ENCODE data around the gene BCAR1. TPM values are rescaled to one million over a fixed set of nuclear protein-coding genes. Genes with fewer than 3 reads are reported as not detected.
"Not testable (repeated sequence)": the region's sequence is repeated elsewhere in the genome, so short reads cannot be mapped to it uniquely, and the experiment has no call there.

The BCAR1 gene
- polyA plus RNA-seq (ENCODE audit: insufficient read length in 3 of 3) = 10 to 100 TPM; 37.1 to 44.2 (median 37.2) TPM

DNA sequence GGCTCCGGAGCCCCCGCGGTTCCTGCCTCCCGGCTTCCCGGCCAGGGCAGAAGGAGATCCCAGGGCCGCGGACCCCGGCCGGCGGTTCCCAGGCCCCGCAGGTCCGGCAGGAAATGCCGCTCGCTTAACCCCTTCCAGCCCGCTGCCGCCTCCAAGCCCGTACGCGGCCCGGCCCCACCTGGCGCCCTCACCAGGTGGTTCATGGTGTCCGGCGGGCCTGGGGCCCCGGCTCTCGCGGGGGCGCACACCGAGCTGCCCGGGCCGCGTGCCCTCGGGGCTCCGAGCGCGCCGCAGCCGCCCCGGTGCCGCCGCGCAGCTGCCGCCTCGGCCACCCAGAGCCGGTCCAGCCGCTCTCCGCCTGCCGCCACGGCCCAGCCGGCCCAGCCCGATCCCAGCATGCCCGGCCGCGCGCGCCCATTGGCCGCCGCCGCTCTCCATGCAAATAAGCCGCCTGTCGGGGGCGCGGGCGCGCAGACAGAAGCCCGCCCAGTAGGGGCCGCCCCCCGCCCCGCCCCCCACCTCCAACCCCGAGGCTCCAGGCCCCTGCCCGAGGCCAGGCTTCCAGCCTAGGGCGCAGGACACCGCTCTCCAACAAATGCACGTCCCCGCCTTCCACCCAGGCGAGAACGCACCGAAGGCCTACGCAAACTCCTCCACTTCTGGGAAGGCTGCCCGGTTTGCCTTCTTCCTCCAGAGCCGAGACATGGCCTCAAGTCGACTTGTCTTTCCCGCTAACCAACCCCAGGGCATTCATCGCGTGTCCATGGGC is at the start of gene BCAR1:
Gene BCAR1 (minus strand): TSS at position 345 of the 769 bp plus-strand sequence. CDS start 142 bp downstream, at position 203.
- DNase-seq (ENCODE audit: low read depth in 3 of 3, low spot score in 2 of 3) = peak in 1 of 3 donors; percentile 77

- no peak for DNase-seq (ENCODE audit: low read depth in 3 of 3, low spot score in 2 of 3)
Observed at GRCh38 chr16:75298267-75298666, 46.8 kb upstream of the BCAR1 start.

DNA sequence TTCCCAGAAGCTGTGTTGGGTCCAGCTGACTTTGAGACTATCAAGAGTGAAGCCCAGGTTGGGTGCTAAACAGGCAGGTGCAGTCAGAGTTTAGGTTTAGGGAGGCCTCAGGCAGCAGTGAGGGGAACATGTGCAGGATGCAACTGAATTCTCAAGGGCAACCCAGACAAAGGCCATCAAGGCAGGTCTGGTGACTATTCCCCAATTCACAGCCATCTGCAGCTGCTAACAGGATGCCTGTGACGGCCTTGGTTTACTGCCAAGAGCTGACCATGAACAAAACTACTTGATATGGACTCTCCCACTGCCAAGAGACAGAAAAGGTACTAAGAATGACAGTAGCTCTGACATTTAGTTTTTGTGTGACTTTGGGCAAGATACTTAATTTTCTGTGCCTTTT is 45.2 kb upstream of the BCAR1 start:
- DNase-seq (ENCODE audit: low read depth in 3 of 3, low spot score in 2 of 3) = no peak

DNA sequence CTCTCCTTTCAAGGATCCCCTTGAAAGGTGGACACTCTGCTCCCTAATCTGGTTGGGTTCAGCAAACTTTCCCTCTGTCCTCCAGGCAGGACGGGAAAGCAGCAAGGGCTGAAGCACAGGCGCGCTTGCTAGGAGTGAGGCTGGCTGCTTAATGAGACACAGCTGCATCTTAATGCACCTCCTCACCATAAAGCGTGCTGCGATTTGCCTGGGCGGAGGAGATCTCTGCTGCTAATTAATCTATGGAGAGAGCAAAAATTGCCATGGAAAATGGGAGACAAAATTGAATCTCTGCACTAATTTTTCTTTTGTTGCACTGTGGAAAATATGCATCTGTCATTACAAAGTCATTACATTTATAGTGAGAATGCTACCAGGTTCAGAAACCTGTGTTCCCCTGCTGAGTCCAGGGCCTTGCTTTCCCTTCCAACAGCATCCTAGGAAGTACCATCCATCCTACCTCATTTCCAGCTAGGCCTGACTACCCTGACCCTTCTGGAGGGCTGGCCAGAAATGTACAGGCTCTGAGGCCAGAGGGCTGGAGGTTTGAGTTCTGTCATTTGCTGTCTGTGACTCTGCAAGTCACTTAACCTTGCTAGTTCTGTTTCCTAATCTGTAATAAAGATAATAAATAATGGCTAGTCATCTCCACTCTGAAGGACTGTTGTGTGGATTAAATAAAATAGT is 43.5 kb upstream of the BCAR1 start:
- DNase-seq (ENCODE audit: low read depth in 3 of 3, low spot score in 2 of 3) = no peak

DNA sequence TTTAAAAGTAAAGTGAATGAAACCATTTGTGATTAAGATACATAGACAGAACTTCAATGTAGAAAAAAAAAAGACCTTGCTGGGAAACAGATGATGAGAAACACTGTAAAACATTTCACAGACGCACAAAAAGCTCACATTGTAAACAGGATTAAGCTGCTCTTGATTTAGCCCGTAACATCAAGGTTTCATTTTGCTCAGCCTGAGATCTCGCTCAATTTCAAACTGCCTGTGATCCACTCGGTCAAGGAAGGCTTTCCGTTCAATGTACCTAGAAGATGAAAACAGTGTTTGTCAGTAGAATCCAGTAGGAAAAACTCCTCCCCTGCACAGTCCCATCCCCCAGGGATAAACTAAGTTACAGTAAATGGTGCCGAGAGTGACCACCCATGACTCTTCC is 42.3 kb upstream of the BCAR1 start:
- no peak for DNase-seq (ENCODE audit: low read depth in 3 of 3, low spot score in 2 of 3)

DNA sequence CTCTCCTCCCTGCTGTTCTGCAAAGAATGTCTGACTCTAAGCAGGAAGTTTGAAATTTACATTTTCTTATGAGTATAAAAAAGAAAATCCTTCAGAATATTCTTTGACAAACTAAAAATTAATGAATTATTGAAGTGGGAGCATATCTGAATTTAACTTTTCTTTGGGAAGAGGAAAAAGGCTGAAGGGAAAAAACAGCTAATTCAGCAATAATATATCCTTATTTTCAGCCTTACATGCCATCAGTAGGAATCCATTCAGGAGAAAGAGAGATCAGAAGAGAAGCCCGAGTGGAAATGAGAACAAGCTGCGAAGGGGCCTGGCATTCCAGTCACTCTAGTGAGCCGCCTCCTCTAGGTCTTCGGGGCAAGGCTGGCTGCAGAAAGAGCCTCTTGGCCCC is 41.7 kb upstream of the BCAR1 start:
- no peak for DNase-seq (ENCODE audit: low read depth in 3 of 3, low spot score in 2 of 3)

GRCh38 chr16:75292691-75293090 is 41.3 kb upstream of the BCAR1 start:
- DNase-seq (ENCODE audit: low read depth in 3 of 3, low spot score in 2 of 3) = no peak

- DNase-seq (ENCODE audit: low read depth in 3 of 3, low spot score in 2 of 3) = no peak
Observed at GRCh38 chr16:75289189-75289588, 37.8 kb upstream of the BCAR1 start.

DNA sequence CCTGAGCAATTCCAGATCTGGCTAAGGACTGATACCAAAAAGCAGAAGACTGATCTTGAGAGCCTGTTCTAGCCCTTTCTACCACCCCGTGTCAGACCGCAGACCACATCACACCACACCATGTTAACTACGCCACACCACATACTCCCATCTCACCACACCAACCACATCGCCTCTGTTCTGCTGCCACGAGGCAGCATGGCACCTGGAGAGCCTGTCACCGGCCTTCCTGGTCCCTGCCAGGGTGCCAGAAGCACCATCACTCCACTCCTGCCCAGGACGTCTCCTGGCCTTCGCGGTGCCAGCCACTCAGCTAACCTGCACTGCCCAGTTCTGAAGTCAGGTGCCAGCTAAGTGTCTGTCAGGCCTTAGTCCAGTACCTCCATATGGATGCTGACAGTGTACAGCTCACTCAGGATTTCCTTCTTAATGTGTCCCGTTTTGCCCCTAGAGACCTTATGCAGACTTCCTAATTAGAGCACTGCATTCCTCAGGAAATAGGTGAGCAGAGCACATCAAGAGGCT is 37.2 kb upstream of the BCAR1 start:
- DNase-seq (ENCODE audit: low read depth in 3 of 3, low spot score in 2 of 3) = no peak

GRCh38 chr16:75288181-75288580 is 36.8 kb upstream of the BCAR1 start:
- no peak for DNase-seq (ENCODE audit: low read depth in 3 of 3, low spot score in 2 of 3)

DNA sequence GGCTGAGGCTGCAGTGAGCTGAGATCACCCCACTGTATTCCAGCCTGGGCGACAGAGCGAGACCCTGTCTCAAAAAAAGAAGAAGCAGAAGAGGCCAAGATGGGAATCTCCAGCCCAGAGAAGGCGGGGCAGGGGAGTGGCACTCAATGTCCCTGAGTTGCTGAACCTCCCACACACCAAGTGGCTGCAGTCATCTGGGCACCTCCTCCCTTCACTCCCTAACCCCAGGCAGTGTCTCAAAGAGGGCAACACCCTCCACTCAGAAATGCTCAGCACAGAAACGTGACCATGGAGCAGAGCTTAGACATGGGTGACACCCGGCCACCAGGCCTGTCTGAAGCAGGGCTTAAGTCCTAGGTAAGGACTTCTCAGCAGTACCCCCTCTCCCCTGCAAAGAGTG is 36.3 kb upstream of the BCAR1 start:
- DNase-seq (ENCODE audit: low read depth in 3 of 3, low spot score in 2 of 3) = no peak

DNA sequence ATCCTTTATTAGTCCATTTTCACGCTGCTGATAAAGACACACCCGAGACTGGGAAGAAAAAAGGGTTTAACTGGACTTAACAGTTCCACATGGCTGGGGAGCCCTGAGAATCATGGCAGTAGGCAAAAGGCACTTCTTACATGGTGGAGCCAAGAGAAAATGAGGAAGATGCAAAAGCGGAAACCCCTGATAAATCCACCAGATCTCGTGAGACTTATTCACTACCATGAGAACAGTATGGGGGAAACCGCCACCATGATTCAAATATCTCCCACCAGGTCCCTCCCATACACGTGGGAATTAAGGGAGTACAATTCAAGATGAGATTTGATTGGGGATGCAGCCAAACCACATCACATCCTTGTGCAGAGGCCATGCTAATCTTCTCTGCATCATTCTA is 35.0 kb upstream of the BCAR1 start:
- no peak for DNase-seq (ENCODE audit: low read depth in 3 of 3, low spot score in 2 of 3)

- DNase-seq (ENCODE audit: low read depth in 3 of 3, low spot score in 2 of 3) = no peak
Observed at GRCh38 chr16:75282466-75283281, 31.2 kb upstream of the BCAR1 start.

DNA sequence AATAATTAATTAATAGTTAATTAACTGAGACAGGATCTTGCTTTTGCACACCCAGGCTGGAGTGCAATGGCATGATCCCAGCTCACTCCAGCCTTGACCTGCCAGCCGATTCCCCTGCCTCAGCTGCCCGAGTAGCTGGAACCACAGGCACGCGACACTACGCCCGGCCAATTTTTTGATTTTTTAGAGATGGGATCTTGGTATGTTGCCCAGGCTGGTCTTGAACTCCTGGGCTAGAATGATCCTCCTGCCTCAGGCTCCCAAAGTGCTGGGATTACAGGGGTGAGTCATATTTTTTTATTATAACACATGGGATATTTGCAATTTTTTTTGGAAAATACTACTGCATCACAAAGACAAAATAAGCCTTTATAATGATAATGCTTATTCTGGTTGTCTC is 30.4 kb upstream of the BCAR1 start:
- DNase-seq (ENCODE audit: low read depth in 3 of 3, low spot score in 2 of 3) = no peak

DNA sequence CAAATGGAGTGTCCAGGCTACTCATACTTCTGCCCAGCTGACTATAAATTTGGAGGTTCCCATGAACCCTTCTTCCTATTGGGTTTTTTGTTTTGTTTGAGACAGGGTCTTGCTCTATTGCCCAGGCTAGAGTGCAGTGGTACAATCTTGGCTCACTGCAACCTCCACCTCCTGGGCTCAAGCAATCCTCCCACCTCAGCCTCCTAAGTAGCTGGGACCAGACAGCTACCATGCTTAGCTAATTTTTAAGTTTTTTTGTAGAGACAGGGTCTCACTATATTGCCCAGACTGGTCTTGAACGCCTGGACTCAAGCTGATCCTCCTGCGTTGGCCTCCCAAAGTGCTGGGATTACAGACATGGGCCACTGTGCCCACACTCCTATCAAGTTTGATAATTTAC is 29.6 kb upstream of the BCAR1 start:
- DNase-seq (ENCODE audit: low read depth in 3 of 3, low spot score in 2 of 3) = not testable (repeated sequence)

DNA sequence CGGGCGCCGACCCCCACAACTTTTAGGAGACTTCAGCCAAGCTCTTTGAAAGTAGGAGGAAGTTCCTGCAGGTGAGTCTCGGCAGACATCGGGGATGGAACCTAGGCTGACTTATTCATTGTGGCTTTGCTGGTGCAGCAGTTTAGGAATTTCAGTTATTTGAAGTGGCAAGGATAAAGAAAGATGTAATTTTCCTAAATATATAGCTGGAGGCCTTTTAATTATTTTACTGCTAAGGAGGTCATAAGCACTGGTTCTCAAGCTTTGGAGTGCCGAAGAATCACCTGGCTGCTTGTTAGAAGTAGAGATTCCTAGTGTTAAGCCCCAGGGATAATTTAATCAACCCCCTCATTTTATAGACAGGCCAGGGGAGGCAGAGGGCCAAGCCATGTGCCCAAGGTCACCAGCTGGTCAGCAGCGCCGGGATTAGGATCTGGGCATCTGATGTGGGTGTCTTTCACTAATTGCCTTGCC is 28.9 kb upstream of the BCAR1 start:
- DNase-seq (ENCODE audit: low read depth in 3 of 3, low spot score in 2 of 3) = no peak

GRCh38 chr16:75279305-75279704 is 27.9 kb upstream of the BCAR1 start:
- no peak for DNase-seq (ENCODE audit: low read depth in 3 of 3, low spot score in 2 of 3)

- no peak for DNase-seq (ENCODE audit: low read depth in 3 of 3, low spot score in 2 of 3)
Observed at GRCh38 chr16:75273054-75273925, 21.9 kb upstream of the BCAR1 start.

- not testable (repeated sequence) for DNase-seq (ENCODE audit: low read depth in 3 of 3, low spot score in 2 of 3)
Observed at GRCh38 chr16:75272629-75273028, 21.2 kb upstream of the BCAR1 start.

GRCh38 chr16:75272097-75272551 is 20.7 kb upstream of the BCAR1 start:
- DNase-seq (ENCODE audit: low read depth in 3 of 3, low spot score in 2 of 3) = no peak
